ENCODE data around the gene MAP4K4. TPM values are rescaled to one million over a fixed set of nuclear protein-coding genes. Genes with fewer than 3 reads are reported as not detected.

MAP4K4 gene
- total and polyA plus RNA-seq, 2 of the 13 experiments (the other 11 are each of a cell fraction or from before 2014, with no cell fraction given) = 105 to 264 TPM

- TF ChIP-seq SNAI1 (CRISPR knock-in tag; IDR thresholded peaks at IDR 0.05; ENCODE audit: borderline replicate concordance) (no peak), ZBTB40 (IDR thresholded peaks at IDR 0.05) (no peak), ZBTB40 (CRISPR knock-in tag; IDR thresholded peaks at IDR 0.05) (0 out of 2 replicates have a peak, but pooled peaks have one; percentile 29), MAF1 (CRISPR knock-in tag; IDR thresholded peaks at IDR 0.05; ENCODE audit: borderline replicate concordance) (no peak), AHR (CRISPR knock-in tag; IDR thresholded peaks at IDR 0.05) (no peak), CAMTA2 (CRISPR knock-in tag; IDR thresholded peaks at IDR 0.05; ENCODE audit: borderline replicate concordance) (no peak), AHDC1 (CRISPR knock-in tag; IDR thresholded peaks at IDR 0.05; ENCODE audit: borderline replicate concordance) (peak; percentile 67; the same call in 1 of the 2 replicates), ZNF138 (CRISPR knock-in tag; IDR thresholded peaks at IDR 0.05; ENCODE audit: low read depth) (no peak), ZNF468 (CRISPR knock-in tag; IDR thresholded peaks at IDR 0.05) (no peak)
- TF ChIP-seq, protein P1, sequence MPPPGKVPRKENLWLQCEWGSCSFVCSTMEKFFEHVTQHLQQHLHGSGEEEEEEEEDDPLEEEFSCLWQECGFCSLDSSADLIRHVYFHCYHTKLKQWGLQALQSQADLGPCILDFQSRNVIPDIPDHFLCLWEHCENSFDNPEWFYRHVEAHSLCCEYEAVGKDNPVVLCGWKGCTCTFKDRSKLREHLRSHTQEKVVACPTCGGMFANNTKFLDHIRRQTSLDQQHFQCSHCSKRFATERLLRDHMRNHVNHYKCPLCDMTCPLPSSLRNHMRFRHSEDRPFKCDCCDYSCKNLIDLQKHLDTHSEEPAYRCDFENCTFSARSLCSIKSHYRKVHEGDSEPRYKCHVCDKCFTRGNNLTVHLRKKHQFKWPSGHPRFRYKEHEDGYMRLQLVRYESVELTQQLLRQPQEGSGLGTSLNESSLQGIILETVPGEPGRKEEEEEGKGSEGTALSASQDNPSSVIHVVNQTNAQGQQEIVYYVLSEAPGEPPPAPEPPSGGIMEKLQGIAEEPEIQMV (CRISPR knock-in tag; IDR thresholded peaks at IDR 0.05; ENCODE audit: low read depth) = no peak
Observed at GRCh38 chr2:101655702-101656422, 41.6 kb upstream of the MAP4K4 start (continued).
